ENCODE measurements around the gene TMEM91. TPM values are rescaled to one million over a fixed set of nuclear protein-coding genes. Genes with fewer than 3 reads are reported as not detected.
"Not testable (repeated sequence)": the region's sequence is repeated elsewhere in the genome, so short reads cannot be mapped to it uniquely, and the experiment has no call there.

Gene TMEM91
- total and polyA plus RNA-seq, 2 donors (not counting 3 experiments of a cell fraction or from before 2014, with no cell fraction given): 9.0 to 13.2 TPM

DNA sequence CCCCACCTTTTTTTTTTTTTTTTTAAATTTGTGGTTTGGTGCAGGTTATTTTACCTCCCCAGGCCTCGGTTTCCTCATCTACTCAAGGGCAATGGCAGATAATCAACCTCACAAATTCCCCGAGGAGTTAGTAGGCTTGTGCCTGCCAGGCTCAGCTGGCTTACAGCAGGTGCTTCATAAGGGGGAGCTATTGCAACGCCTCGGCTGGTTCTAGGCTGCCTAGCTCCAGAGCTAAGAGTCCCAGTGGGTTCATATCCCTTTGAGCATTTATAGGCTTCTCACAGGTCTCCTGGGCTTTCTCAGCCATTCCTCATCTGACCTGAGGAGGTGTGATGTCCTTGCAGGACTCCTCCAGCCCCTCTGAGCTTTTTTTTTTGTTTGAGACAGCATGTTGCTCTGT is 31.9 kb downstream of the TMEM91 start:
- Histone ChIP-seq H3K27me3 (ENCODE audit: control insufficient read depth in 2 of 2, insufficient read depth in 2 of 2, low read length in 2 of 2) (no peaks in the 10 kb centered on the region), H2AFZ (ENCODE audit: low read depth, low read length) (no peak overlapping the region), H3K27ac (ENCODE audit: insufficient read depth, low read depth, low read length) (no peak overlapping the region), H3K4me3 (replicated peaks in 1 of 3; ENCODE audit: insufficient read depth in 1 of 3, low read depth in 1 of 3, low read length in 3 of 3) (no peak overlapping the region), H3K9me3 (replicated peaks; ENCODE audit: control insufficient read depth, insufficient read depth, low read length) (no peaks in the 10 kb centered on the region), H3K9ac (replicated peaks; ENCODE audit: extremely low read depth, insufficient read depth, low read length) (no peak overlapping the region), H3K9me1 (replicated peaks; ENCODE audit: control insufficient read depth, extremely low read depth, insufficient read depth, low read length) (no peaks in the 10 kb centered on the region), H4K20me1 (replicated peaks; ENCODE audit: control insufficient read depth, extremely low read depth, insufficient read depth, low read length) (no peaks in the 10 kb centered on the region), H3K4me2 (ENCODE audit: insufficient read depth, low read length) (no peak overlapping the region), H3K79me2 (ENCODE audit: control insufficient read depth, insufficient read depth, low read length) (no peaks in the 10 kb centered on the region), H3K36me3 (ENCODE audit: control insufficient read depth in 2 of 2, extremely low read depth in 1 of 2, insufficient read depth in 2 of 2, low read length in 2 of 2) (peaks cover 0 to 4% of the 10 kb centered on the region in 2 experiments), H3K4me1 (ENCODE audit: control insufficient read depth, extremely low read depth, insufficient read depth, low read length) (peaks cover 16% of the 10 kb centered on the region)
- dilution Hi-C loops (cut with MboI; ENCODE audit: extremely low pct_ligation_motif_present, low sequenced_read_pairs) (no loop called here), intact Hi-C loops (cut with micrococcal nuclease) (no loop called here)
- TF ChIP-seq POLR2AphosphoS5 (IDR thresholded peaks at IDR 0.05; ENCODE audit: insufficient read depth, low read depth, low read length) (no peak), POLR2A (IDR thresholded peaks at IDR 0.05; ENCODE audit: low read depth, low read length) (no peak), EZH2 (IDR thresholded peaks at IDR 0.05; ENCODE audit: borderline replicate concordance, low read depth, low read length, severe bottlenecking) (no peak), MYC (IDR thresholded peaks at IDR 0.05; ENCODE audit: low read depth, low read length) (no peak), GATA2 (IDR thresholded peaks at IDR 0.05; ENCODE audit: insufficient read depth, insufficient read length, low read depth, low read length) (no peak), JUN (IDR thresholded peaks at IDR 0.05; ENCODE audit: borderline replicate concordance, insufficient read depth, insufficient read length, low read depth) (no peak), FOS (IDR thresholded peaks at IDR 0.05; ENCODE audit: borderline replicate concordance, insufficient read depth, low read length) (no peak)
- TF ChIP-seq, protein P1, sequence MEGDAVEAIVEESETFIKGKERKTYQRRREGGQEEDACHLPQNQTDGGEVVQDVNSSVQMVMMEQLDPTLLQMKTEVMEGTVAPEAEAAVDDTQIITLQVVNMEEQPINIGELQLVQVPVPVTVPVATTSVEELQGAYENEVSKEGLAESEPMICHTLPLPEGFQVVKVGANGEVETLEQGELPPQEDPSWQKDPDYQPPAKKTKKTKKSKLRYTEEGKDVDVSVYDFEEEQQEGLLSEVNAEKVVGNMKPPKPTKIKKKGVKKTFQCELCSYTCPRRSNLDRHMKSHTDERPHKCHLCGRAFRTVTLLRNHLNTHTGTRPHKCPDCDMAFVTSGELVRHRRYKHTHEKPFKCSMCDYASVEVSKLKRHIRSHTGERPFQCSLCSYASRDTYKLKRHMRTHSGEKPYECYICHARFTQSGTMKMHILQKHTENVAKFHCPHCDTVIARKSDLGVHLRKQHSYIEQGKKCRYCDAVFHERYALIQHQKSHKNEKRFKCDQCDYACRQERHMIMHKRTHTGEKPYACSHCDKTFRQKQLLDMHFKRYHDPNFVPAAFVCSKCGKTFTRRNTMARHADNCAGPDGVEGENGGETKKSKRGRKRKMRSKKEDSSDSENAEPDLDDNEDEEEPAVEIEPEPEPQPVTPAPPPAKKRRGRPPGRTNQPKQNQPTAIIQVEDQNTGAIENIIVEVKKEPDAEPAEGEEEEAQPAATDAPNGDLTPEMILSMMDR (IDR thresholded peaks at IDR 0.05; ENCODE audit: extremely low read depth in 1 of 2, insufficient read depth in 1 of 2, low read depth in 1 of 2, low read length in 2 of 2): no peak
- TF ChIP-seq, protein P2, sequence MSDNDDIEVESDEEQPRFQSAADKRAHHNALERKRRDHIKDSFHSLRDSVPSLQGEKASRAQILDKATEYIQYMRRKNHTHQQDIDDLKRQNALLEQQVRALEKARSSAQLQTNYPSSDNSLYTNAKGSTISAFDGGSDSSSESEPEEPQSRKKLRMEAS (IDR thresholded peaks at IDR 0.05; ENCODE audit: insufficient read depth, insufficient read length): no peak
- ChIA-PET POLR2A (interaction anchor here (0.7 kb wide), 1 partner anchor 37 kb away, joined by 3 read pairs; no protein-coding TSS in a partner anchor), CTCF (interaction anchor here (0.8 to 4.0 kb wide), 7 partner anchors 9 to 40 kb away, joined by 3 to 20 read pairs (median 4); partner anchors contain the start of gene DMAC2)
- no TSS peak for BruUV-seq (replicated peaks)
- FAIRE-seq (no peak), DNase-seq (ENCODE audit: low read depth, low spot score) (no peak)

DNA sequence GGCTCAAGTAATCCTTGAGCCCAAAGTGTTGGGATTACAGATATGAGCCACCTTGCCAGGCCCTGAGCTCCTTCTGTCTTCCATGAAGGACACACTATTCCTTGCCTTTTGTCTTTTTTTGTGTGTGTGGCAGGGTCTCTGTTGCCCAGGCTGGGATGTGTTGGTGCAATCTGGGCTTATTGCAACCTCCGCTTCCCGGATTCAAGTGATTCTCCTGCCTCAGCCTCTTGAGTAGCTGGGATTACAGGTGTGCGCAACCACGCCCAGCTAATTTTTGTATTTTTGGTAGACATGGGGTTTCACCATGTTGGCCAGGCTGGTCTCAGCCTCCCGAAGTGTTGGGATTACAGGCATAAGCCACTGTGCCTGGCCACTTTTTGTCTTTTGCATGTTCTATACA is 32.5 kb downstream of the TMEM91 start:
- H3K4me2 ChIP-seq (ENCODE audit: insufficient read depth, low read length); H3K9ac ChIP-seq (replicated peaks; ENCODE audit: extremely low read depth, insufficient read depth, low read length); H3K9me1 ChIP-seq (replicated peaks; ENCODE audit: control insufficient read depth, extremely low read depth, insufficient read depth, low read length); H2AFZ ChIP-seq (ENCODE audit: low read depth, low read length); FAIRE-seq; dilution Hi-C loops (cut with MboI; ENCODE audit: extremely low pct_ligation_motif_present, low sequenced_read_pairs); H3K27ac ChIP-seq (ENCODE audit: insufficient read depth, low read depth, low read length); H3K4me3 ChIP-seq (replicated peaks in 1 of 3; ENCODE audit: insufficient read depth in 1 of 3, low read depth in 1 of 3, low read length in 3 of 3); BruUV-seq (replicated peaks); DNase-seq (ENCODE audit: low read depth, low spot score); POLR2A ChIA-PET; H4K20me1 ChIP-seq (replicated peaks; ENCODE audit: control insufficient read depth, extremely low read depth, insufficient read depth, low read length); H3K9me3 ChIP-seq (replicated peaks; ENCODE audit: control insufficient read depth, insufficient read depth, low read length); H3K36me3 ChIP-seq (ENCODE audit: control insufficient read depth in 2 of 2, extremely low read depth in 1 of 2, insufficient read depth in 2 of 2, low read length in 2 of 2); H3K27me3 ChIP-seq (ENCODE audit: control insufficient read depth in 2 of 2, insufficient read depth in 2 of 2, low read length in 2 of 2); H3K79me2 ChIP-seq (ENCODE audit: control insufficient read depth, insufficient read depth, low read length): not testable (repeated sequence)
- peaks cover 12% of the 10 kb centered on the region for H3K4me1 ChIP-seq (ENCODE audit: control insufficient read depth, extremely low read depth, insufficient read depth, low read length)
- intact Hi-C loops (cut with micrococcal nuclease): loop anchor here (1.0 kb wide), 1 partner anchor 8 kb away; no protein-coding TSS in a partner anchor
- CTCF ChIA-PET: interaction anchor here (0.8 to 4.0 kb wide), 6 partner anchors 9 to 39 kb away, joined by 4 to 20 read pairs (median 4); partner anchors contain the start of gene DMAC2
